ENCODE results near the gene THTPA. TPM values are rescaled to one million over a fixed set of nuclear protein-coding genes. Genes with fewer than 3 reads are reported as not detected.

Gene THTPA
- total and polyA plus RNA-seq, 2 of the 13 experiments (the other 11 are each of a cell fraction or from before 2014, with no cell fraction given) = 7.4 to 8.7 TPM

- TF ChIP-seq ZBTB44 (CRISPR knock-in tag; IDR thresholded peaks at IDR 0.05) (no peak), SNAPC2 (CRISPR knock-in tag; IDR thresholded peaks at IDR 0.05) (peak; percentile 63; the same call in 1 of the 2 replicates), ZNF12 (CRISPR knock-in tag; IDR thresholded peaks at IDR 0.05) (no peak), ZNF577 (CRISPR knock-in tag; IDR thresholded peaks at IDR 0.05; ENCODE audit: borderline replicate concordance, low read depth) (no peak), FOXO1 (CRISPR knock-in tag; IDR thresholded peaks at IDR 0.05) (0 out of 2 replicates have a peak, but pooled peaks have one; percentile 3), ZNF18 (CRISPR knock-in tag; IDR thresholded peaks at IDR 0.05; ENCODE audit: insufficient replicate concordance) (peak; percentile 62), ZNF414 (CRISPR knock-in tag; IDR thresholded peaks at IDR 0.05) (0 out of 2 replicates have a peak, but pooled peaks have one; percentile 53), ZFP36L2 (CRISPR knock-in tag; IDR thresholded peaks at IDR 0.05) (no peak), DNMT1 (CRISPR knock-in tag; IDR thresholded peaks at IDR 0.05) (peak; percentile 74; the same call in 1 of the 2 replicates), ELF4 (CRISPR knock-in tag; IDR thresholded peaks at IDR 0.05; ENCODE audit: borderline replicate concordance) (0 out of 2 replicates have a peak, but pooled peaks have one; percentile 38), GZF1 (CRISPR knock-in tag; IDR thresholded peaks at IDR 0.05) (no peak), ZFX (CRISPR knock-in tag; IDR thresholded peaks at IDR 0.05; ENCODE audit: low read depth) (0 out of 2 replicates have a peak, but pooled peaks have one; percentile 36), ERF (CRISPR knock-in tag; IDR thresholded peaks at IDR 0.05) (peak; percentile 9; the same call in 1 of the 2 replicates), FOXK1 (CRISPR knock-in tag; IDR thresholded peaks at IDR 0.05; ENCODE audit: borderline replicate concordance, low read depth) (peak; percentile 16; the same call in 1 of the 2 replicates), MIER3 (CRISPR knock-in tag; IDR thresholded peaks at IDR 0.05; ENCODE audit: borderline replicate concordance) (0 out of 2 replicates have a peak, but pooled peaks have one; percentile 8), ZNF431 (CRISPR knock-in tag; IDR thresholded peaks at IDR 0.05; ENCODE audit: borderline replicate concordance, low read depth) (no peak), SNAI1 (CRISPR knock-in tag; IDR thresholded peaks at IDR 0.05; ENCODE audit: borderline replicate concordance) (peak; percentile 29; the same call in 1 of the 2 replicates), FOXC1 (CRISPR knock-in tag; IDR thresholded peaks at IDR 0.05; ENCODE audit: borderline replicate concordance) (no peak)
- TF ChIP-seq, protein P1, sequence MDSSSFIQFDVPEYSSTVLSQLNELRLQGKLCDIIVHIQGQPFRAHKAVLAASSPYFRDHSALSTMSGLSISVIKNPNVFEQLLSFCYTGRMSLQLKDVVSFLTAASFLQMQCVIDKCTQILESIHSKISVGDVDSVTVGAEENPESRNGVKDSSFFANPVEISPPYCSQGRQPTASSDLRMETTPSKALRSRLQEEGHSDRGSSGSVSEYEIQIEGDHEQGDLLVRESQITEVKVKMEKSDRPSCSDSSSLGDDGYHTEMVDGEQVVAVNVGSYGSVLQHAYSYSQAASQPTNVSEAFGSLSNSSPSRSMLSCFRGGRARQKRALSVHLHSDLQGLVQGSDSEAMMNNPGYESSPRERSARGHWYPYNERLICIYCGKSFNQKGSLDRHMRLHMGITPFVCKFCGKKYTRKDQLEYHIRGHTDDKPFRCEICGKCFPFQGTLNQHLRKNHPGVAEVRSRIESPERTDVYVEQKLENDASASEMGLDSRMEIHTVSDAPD (CRISPR knock-in tag; IDR thresholded peaks at IDR 0.05) = peak; percentile 63; the same call in 1 of the 2 replicates
- TF ChIP-seq, protein P2, sequence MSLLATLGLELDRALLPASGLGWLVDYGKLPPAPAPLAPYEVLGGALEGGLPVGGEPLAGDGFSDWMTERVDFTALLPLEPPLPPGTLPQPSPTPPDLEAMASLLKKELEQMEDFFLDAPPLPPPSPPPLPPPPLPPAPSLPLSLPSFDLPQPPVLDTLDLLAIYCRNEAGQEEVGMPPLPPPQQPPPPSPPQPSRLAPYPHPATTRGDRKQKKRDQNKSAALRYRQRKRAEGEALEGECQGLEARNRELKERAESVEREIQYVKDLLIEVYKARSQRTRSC (CRISPR knock-in tag; IDR thresholded peaks at IDR 0.05; ENCODE audit: low read depth) = peak; percentile 84
Measured at GRCh38 chr14:23600322-23600707, 44.2 kb downstream of the THTPA start (continued).

All from HepG2 (cell line).